ENCODE data around the gene SEMA3A. TPM values are rescaled to one million over a fixed set of nuclear protein-coding genes. Genes with fewer than 3 reads are reported as not detected.

Gene SEMA3A
- total and polyA plus RNA-seq, 3 donors from 2014 or later = 1.4 to 3.9 (median 2.0) TPM

DNA sequence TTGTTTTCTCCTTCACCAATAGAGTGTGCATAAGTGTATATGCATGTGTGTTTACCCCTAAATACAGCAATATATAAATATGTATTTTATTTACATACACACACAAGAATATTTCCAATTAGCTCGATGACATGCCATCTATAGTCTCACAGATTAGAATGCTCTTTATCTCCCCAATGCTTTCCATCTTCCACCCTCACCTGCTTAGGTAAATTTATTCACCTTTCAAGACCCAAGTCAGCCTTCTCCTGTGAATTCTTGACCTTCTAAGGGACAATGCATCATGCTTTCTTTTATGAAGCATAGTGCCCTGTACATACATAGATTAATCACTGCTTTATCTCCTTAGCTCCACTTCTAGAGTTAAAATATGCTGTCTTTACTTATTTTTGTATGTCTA, 49.7 kb downstream of the SEMA3A start:
- H3K27me3 ChIP-seq = no peaks in the 10 kb centered on the region
- H3K4me1 ChIP-seq = no peaks in the 10 kb centered on the region
- TF ChIP-seq, protein P1, sequence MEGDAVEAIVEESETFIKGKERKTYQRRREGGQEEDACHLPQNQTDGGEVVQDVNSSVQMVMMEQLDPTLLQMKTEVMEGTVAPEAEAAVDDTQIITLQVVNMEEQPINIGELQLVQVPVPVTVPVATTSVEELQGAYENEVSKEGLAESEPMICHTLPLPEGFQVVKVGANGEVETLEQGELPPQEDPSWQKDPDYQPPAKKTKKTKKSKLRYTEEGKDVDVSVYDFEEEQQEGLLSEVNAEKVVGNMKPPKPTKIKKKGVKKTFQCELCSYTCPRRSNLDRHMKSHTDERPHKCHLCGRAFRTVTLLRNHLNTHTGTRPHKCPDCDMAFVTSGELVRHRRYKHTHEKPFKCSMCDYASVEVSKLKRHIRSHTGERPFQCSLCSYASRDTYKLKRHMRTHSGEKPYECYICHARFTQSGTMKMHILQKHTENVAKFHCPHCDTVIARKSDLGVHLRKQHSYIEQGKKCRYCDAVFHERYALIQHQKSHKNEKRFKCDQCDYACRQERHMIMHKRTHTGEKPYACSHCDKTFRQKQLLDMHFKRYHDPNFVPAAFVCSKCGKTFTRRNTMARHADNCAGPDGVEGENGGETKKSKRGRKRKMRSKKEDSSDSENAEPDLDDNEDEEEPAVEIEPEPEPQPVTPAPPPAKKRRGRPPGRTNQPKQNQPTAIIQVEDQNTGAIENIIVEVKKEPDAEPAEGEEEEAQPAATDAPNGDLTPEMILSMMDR (IDR thresholded peaks at IDR 0.05) = no peak
- no peak for TF ChIP-seq POLR2A (IDR thresholded peaks at IDR 0.05)
- H3K4me3 ChIP-seq = no peak overlapping the region
- H3K9me3 ChIP-seq = no peaks in the 10 kb centered on the region
- WGBS, 2 donors = 64 to 96% methylated on average over 1 of the region's 1 CpG
- H3K36me3 ChIP-seq (ENCODE audit: low read depth, missing control alignments) = peaks cover 5% of the 10 kb centered on the region
- intact Hi-C loops (cut with DNase I; ENCODE audit: low total_unique reads) = no loop called here
- DNase-seq = no peak
- H3K27ac ChIP-seq = no peak overlapping the region

DNA sequence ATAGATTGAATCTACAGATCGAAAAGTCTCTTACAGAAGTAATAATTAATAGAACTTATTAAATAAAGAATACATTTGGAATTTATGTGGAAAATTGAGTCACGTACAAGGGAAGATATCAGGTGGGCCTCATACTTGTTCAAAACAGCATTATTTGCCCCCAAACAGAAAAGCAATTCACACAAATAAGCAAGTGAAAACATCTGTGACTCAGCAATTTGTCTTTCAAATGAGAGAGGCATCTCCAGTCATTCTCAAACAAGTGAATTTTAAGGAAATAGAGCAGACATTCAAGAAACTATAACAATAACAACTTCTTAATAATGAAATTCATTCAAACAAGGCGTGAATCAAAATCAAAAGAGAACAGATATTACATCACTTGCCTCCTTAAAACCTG, 50.1 kb downstream of the SEMA3A start:
- Histone ChIP-seq H3K27me3 (no peaks in the 10 kb centered on the region), H3K27ac (no peak overlapping the region), H3K36me3 (ENCODE audit: low read depth, missing control alignments) (peaks cover 5% of the 10 kb centered on the region), H3K9me3 (no peaks in the 10 kb centered on the region), H3K4me1 (no peaks in the 10 kb centered on the region), H3K4me3 (no peak overlapping the region)
- intact Hi-C loops (cut with DNase I; ENCODE audit: low total_unique reads) = no loop called here
- 77 to 90% methylated on average over 3 of the region's 3 CpGs for WGBS, 2 donors
- TF ChIP-seq, protein P1 (IDR thresholded peaks at IDR 0.05) = no peak
- no peak for TF ChIP-seq POLR2A (IDR thresholded peaks at IDR 0.05)
- no peak for DNase-seq

DNA sequence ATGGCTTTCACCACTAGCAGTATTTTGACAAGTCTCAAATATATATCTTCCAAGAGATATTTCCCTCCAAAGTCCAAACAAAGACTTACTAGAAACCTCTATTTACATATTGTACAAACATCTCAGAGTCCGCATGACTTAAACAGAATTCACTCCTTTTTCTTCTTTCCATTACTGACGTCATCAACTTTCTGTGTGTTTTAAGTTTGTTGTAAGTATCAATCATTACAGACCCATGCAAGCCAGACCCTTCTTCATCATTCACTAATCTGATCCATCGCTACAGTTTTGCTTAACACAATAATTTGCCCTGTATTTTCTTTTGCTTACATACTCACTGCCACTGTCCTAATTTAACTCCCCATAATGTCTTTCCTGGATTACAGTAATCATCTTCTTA, 51.9 kb downstream of the SEMA3A start:
- DNase-seq = no peak
- H3K4me3 ChIP-seq = no peak overlapping the region
- TF ChIP-seq, protein P1 (IDR thresholded peaks at IDR 0.05) = no peak
- TF ChIP-seq POLR2A (IDR thresholded peaks at IDR 0.05) = no peak
- no peaks in the 10 kb centered on the region for H3K27me3 ChIP-seq
- intact Hi-C loops (cut with DNase I; ENCODE audit: low total_unique reads) = no loop called here
- peaks cover 5% of the 10 kb centered on the region for H3K36me3 ChIP-seq (ENCODE audit: low read depth, missing control alignments)
- H3K27ac ChIP-seq = no peak overlapping the region
- 89% methylated on average over 3 of the region's 3 CpGs for WGBS, 2 donors
- no peaks in the 10 kb centered on the region for H3K9me3 ChIP-seq
- H3K4me1 ChIP-seq = no peaks in the 10 kb centered on the region

DNA sequence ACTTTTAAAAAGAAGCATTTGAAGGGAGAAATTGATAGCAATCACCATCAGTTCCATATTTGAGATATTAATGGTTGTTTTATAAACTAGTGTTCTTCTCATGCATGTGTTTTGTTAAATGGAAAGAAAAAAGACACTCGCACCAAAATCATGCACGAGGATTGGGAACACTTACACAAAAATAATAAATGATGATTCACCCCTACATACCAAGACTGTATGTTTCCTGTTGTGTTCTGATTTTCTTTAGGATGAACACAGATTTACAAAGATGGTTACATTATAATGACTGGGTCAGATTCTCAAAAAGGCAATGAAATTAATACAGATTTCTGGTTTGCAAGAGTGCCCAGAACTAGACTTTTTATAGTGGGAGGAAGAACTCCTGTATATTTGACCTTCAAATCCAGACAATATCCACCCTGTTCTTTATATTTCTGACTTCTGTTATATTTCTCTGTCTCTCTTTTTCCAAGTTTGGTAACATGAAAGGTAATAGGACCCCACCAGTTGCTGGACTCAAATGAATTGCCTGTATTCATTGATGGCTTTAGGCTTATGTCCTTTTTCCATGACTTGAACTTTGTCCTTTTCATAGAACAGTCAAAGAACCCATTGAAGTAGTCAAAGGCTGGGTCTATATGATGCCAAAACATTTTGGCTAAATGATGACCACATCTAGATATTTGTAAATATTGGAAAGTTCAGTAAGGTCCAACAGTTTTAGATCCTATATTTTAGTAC, 54.4 kb downstream of the SEMA3A start:
- no peaks in the 10 kb centered on the region for H3K4me1 ChIP-seq
- no peak for DNase-seq
- WGBS, 2 donors = 59 to 93% methylated on average over 2 of the region's 2 CpGs
- no peak overlapping the region for H3K4me3 ChIP-seq
- no peak overlapping the region for H3K27ac ChIP-seq
- TF ChIP-seq POLR2A (IDR thresholded peaks at IDR 0.05) = no peak
- TF ChIP-seq, protein P1 (IDR thresholded peaks at IDR 0.05) = no peak
- no peaks in the 10 kb centered on the region for H3K27me3 ChIP-seq
- no peaks in the 10 kb centered on the region for H3K9me3 ChIP-seq
- intact Hi-C loops (cut with DNase I; ENCODE audit: low total_unique reads) = no loop called here
- peaks cover 5% of the 10 kb centered on the region for H3K36me3 ChIP-seq (ENCODE audit: low read depth, missing control alignments)

DNA sequence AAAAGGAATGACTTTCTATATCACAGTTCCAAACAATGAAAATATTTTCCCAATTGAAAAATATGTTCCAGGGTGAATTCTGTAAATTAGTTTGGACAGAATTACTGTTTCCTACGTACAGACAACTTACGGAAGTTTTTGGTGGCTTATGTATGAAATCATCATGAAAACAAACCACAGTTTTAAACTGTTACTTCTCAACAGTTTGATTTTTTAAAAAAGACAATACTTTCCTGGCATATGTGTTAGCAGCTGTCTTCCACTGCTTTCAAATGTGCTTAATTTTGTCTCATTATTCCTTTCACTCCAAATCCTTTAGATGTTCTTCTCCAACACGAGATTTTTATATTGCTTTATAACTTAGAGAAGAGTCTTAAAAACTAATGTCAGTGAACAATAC, 56.2 kb downstream of the SEMA3A start:
- H3K27ac ChIP-seq = no peak overlapping the region
- TF ChIP-seq, protein P1 (IDR thresholded peaks at IDR 0.05) = no peak
- TF ChIP-seq POLR2A (IDR thresholded peaks at IDR 0.05) = no peak
- H3K4me1 ChIP-seq = no peaks in the 10 kb centered on the region
- DNase-seq = no peak
- intact Hi-C loops (cut with DNase I; ENCODE audit: low total_unique reads) = no loop called here
- no peaks in the 10 kb centered on the region for H3K9me3 ChIP-seq
- H3K36me3 ChIP-seq (ENCODE audit: low read depth, missing control alignments) = peaks cover 5% of the 10 kb centered on the region
- 70 to 80% methylated on average over 3 of the region's 3 CpGs for WGBS, 2 donors
- no peaks in the 10 kb centered on the region for H3K27me3 ChIP-seq
- no peak overlapping the region for H3K4me3 ChIP-seq
